ENCODE data around the gene APPBP2.
"Not testable (repeated sequence)": the region's sequence is repeated elsewhere in the genome, so short reads cannot be mapped to it uniquely, and the experiment has no call there.

Gene APPBP2

GRCh38 chr17:60525685-60526514 lies at the start of gene APPBP2:
Gene APPBP2, minus strand, starts transcription at chr17:60526242. Its CDS starts 311 bp downstream, at chr17:60525931.
- peak; percentile 42 for DNase-seq (ENCODE audit: low read depth)

- no peak for DNase-seq (ENCODE audit: low read depth)
These were observed 47.4 kb upstream of the APPBP2 start for GRCh38 chr17:60573236-60574051.

GRCh38 chr17:60565233-60565632 lies 39.2 kb upstream of the APPBP2 start:
- no peak for DNase-seq (ENCODE audit: low read depth)

GRCh38 chr17:60563743-60564142 lies 37.7 kb upstream of the APPBP2 start:
- no peak for DNase-seq (ENCODE audit: low read depth)

GRCh38 chr17:60562421-60562820 lies 36.4 kb upstream of the APPBP2 start:
- no peak for DNase-seq (ENCODE audit: low read depth)

GRCh38 chr17:60560860-60561257 lies 34.8 kb upstream of the APPBP2 start:
- DNase-seq (ENCODE audit: low read depth), result no peak

- no peak for DNase-seq (ENCODE audit: low read depth)
These were observed 34.2 kb upstream of the APPBP2 start for GRCh38 chr17:60559995-60560859.

- DNase-seq (ENCODE audit: low read depth), result no peak
These were observed 33.6 kb upstream of the APPBP2 start for GRCh38 chr17:60559659-60559994.

GRCh38 chr17:60557805-60558204 lies 31.8 kb upstream of the APPBP2 start:
- no peak for DNase-seq (ENCODE audit: low read depth)

GRCh38 chr17:60555786-60556185 lies 29.7 kb upstream of the APPBP2 start:
- no peak for DNase-seq (ENCODE audit: low read depth)

- no peak for DNase-seq (ENCODE audit: low read depth)
These were observed 28.3 kb upstream of the APPBP2 start for GRCh38 chr17:60554377-60554788.

GRCh38 chr17:60552255-60552654 lies 26.2 kb upstream of the APPBP2 start:
- not testable (repeated sequence) for DNase-seq (ENCODE audit: low read depth)

- no peak for DNase-seq (ENCODE audit: low read depth)
These were observed 22.9 kb upstream of the APPBP2 start for GRCh38 chr17:60548990-60549389.

GRCh38 chr17:60545465-60546191 lies 19.6 kb upstream of the APPBP2 start:
- DNase-seq (ENCODE audit: low read depth), result no peak

GRCh38 chr17:60542071-60542470 lies 16.0 kb upstream of the APPBP2 start:
- DNase-seq (ENCODE audit: low read depth), result no peak

- no peak for DNase-seq (ENCODE audit: low read depth)
These were observed 14.4 kb upstream of the APPBP2 start for GRCh38 chr17:60540460-60540859.

GRCh38 chr17:60539807-60540206 lies 13.8 kb upstream of the APPBP2 start:
- DNase-seq (ENCODE audit: low read depth), result no peak

GRCh38 chr17:60538726-60539125 lies 12.7 kb upstream of the APPBP2 start:
- DNase-seq (ENCODE audit: low read depth), result no peak

- DNase-seq (ENCODE audit: low read depth), result no peak
These were observed 9.6 kb upstream of the APPBP2 start for GRCh38 chr17:60535382-60536279.

GRCh38 chr17:60534613-60535157 lies 8.6 kb upstream of the APPBP2 start:
- DNase-seq (ENCODE audit: low read depth), result no peak
